HG03196 (cell line): ENCODE data around the gene TTC33.
A peak's percentile ranks its signal among the peaks of the same experiment; 100 is the strongest.

ENCODE experiments used
- ATAC-seq: cut with Tn5 transposase; IDR thresholded peaks from one replicate; pipeline ENCODE4 v1.9.1; 2021; ENCODE audit not compliant: unreplicated experiment

The TTC33 gene

DNA sequence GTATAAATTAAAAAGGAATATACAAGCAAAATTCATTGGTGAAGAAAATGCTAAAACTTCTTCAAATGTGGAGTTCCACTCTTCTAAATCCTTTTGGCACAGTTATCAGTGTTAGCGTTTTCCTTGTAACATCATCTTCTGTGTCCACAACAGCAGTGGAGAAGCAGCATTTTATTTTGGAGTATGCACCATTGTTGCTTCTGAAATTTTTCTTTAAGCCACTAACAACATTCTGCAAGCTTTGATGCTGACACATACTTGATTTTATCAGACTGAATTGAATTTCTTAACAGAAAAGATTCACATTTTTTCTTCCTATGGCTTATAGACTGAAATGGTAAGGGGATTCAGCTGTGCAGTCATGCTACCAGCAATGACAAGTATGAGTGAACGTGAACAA, 136.8 kb downstream of the TTC33 start:
- ATAC-seq, result no peak

DNA sequence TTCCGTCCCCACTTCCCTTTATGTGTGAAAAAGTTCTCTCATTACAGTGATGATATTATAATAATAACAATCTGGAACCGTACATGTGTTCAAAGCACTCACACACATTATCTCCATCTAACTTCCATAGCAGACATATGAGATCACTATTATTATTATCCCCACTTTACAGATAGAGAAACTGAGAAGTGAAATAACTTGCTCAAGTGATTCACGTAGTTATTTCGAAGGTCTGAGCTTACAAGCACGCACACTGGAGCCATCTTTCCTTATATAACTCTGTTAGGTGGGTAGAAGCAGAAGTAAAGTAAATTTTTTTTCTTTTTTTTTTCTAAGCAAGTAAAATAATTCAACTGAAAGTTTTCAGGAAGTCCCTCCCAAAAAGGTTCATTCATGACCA, 139.0 kb downstream of the TTC33 start:
- ATAC-seq, result no peak

DNA sequence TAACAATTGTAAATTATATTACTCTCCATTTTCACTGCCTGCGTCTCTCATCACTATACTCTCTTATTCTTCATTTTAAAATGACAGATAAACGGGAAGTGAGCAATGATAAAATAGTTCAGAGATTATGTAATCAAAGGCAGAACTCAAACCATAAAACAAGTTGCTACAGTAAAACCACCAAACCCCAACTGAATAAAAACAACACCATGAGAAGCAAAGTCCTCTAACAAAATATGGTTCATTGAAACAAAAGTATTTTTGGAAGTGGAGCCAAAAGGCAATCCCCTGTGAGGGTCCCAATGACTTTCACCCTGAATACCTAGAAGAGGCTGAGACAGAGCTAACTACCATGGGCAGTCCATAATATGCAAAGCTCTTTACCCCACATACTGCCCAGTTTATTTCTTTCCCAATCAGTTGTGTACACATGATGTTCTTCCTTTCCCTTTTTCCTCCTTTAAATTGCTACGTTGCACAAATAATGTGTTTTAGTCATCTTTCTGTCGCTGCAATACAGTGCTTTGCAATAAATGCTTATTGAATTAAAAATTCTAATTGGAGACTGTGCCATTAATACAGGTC, 140.1 kb downstream of the TTC33 start:
- ATAC-seq, result no peak

DNA sequence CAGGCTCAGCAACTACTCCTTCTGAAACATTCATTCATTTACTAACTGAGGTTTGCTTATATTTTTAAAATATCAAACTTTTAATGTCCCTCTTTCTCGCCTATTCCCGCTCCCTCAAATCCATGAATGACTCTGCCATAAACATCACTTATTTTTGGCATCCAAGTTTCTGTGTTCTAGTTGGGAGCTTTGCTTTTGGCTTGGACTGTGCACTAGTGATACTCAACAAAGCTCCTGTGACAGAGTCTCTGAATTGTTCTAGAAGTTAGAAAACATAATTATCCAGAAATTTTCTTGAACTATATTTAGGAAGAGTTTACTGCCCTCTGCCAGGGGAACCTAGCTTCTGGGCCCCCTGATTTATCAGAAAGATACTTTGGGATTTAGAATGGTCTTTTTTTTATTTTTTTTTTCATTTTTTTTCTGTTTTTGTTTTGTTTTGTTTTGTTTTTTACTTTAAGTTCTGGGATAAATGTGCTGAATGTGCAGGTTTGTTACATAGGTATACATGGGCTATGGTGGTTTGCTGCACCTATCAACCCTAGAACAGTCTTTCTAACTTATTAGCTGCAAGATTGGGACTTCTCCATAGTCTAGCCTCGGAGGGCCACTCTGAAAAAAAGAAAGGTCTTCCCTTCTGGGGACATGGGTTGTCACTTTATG, 140.7 kb downstream of the TTC33 start:
- ATAC-seq, result no peak

DNA sequence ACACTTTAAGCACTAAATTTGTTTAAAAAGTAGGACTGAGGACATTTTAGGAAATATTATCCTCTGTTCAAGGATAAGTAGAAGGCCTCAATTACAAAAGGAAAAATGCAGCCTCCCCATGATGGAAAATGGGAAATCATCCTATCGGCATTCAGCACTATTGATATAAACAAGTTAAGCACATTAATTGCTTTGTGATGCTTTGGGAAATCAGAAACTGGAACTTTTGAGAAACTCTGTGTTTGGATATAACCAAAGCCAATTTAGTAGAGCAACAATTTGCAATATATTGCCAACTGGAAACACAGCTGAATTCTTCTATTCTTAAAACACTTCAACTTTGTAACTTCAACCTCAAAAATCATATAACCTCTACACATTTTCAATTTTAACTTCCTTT, 141.3 kb downstream of the TTC33 start:
- ATAC-seq, result no peak

DNA sequence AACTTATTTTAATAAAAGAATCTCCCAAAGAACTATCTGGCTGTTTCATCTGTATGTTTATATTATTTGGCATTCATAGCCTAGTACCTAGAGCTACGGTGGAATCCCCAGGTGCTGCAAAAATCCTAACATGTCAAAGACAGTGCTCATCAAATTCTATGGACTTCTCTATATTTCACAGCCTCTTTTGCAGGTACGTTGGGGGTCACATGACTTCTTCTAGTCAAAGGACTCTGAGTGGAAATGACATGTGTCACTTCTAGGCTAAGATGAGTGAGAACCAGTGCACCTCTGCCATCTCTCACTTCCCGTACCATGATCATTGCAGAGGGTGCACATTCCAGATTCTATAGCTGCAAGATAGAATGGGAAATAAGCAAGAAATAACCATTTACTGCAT, 148.6 kb downstream of the TTC33 start:
- ATAC-seq, result no peak

DNA sequence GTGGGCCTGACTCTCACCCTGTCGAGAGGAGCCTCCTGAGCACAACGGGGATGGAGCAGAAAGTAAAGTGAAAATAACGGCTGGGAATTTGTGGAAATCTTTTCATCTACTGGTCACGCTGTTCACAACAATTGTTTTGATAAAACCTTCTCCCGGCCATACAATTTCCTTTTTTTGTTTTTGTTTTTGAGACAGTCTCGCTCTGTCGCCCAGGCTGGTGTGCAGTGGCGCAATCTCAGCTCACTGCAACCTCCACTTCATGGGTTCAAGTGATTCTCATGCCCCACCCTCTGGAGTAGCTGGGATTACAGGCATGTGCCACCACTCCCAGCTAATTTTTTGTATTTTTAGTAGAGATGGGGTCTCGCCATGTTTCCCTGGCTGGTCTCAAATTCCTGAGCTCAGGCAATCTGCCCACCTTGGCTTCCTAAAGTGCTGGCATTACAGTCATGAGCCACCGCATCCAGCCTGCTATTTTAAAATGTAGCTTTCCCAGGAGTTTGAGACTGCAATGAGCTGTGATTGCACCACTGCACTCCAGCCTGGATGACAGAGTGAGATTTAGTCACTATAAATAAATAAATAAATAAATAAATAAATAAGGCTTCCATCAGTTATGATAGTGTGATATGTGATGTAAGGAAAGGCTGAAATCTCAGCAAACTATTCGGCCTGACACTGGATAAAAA, 149.5 kb downstream of the TTC33 start:
- ATAC-seq, result no peak

DNA sequence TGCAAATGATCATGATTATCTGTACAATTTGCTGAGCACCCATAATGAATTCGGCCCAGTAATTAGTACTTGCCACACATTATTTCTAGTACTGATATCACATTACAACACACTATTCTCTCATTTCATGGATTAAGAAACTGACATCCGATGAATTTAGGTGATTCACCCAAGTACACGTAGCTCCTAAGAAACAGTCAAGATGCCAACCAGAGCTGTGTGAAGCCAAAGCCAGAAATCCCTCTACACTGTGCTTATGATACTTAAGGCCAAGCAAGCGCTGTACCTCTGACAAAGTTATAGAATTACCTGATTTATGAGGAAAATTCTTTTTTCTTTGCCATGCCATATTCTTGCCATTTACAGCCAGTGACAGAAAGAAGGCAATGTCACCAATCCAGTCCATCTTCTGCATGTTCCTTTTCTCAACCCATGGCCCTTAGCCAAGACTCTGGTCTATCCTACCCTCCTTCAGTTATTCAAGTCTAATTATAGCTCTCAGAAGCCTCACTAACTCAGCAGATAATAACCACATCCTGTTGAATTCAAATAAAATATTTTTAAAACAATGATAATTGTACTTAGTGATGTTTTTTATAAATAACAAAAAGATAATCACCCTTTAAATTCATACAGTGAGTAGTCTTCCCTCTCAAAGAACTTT, 150.3 kb downstream of the TTC33 start:
- no peak for ATAC-seq

DNA sequence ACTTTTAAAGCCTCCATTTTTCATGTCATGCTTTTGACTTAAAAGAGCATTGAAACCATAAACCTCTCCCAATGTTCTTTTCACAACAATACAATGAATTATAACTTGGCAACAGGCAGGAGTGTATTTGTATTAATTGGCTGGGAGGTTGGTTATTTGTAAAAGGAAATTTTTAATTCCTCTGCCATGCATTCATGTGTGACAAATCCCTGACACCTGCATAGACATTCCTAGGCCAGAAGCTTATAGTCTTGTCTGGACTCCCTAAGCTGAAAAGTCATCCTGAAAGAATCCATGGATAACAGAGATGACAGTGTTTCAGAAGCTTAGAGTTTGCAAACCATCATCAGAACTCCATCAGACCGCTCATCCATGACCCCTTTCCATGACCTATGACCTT, 152.4 kb downstream of the TTC33 start:
- no peak for ATAC-seq

DNA sequence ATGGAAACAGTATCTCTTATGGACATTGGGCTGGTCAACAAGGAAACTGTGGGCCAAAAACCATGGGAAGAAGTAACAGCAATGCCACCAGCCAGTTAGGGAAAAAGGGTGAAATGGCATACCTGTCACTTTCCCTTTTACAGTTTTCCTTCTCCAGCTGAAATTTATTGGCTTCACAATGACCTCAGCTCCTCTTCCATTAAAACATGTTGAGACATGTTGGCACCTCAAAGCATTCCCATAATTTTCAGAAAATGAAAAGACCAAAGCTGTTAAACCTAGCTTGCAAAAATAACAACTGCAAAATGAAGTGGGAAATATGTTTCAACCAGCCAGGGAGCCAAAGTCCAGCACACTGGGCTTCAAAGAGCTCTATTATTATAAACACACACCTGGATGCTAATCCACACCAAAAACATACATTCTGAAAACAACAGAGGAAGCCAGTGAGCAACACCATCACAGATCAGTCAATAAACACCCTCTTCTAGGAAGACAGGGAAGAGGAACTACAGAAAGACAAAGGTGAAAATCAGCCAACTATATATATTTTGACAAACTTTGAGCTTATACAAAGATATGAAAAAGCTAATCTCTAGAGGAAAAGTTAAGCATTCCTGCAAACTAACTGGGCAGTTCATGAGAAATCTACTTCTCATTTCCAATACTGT, 154.4 kb downstream of the TTC33 start:
- no peak for ATAC-seq

DNA sequence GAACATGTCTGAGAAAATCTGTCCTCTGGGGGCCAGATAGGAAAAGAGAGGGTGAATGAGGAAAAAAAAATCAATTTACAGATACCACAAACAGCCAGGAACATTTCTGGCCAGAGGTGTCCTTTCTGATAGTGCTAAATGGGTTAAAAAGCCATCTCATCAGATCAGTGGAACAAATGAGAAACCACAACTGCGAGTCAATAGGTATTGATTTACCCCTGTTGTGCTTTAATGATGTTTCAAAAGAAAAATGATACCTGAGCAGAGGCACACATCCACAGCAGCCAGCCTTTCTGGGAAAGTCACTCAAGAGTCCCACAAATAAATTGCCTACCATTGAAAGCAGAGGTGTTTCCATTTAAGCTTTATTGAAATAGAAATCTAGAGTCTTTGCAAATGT, 155.4 kb downstream of the TTC33 start:
- ATAC-seq, result no peak

DNA sequence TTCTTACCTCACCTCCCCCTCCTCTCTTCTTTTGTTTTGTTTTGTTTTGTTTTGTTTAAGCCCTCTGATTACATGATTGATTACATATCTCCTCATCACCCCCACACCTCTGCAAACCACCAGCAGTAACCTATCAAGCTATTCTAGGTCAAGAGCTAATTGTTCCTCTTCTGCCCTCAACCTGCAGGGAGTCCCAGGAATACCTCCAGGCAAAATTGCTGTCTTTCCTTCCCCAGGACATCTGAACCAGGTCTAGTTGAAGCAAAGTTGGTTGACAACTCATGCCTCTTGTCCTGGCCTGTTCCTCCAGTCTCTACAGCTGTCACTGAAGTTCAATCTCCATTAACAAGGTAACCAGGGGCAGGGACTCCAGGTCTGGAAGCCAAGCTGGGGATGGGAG, 156.1 kb downstream of the TTC33 start:
- no peak for ATAC-seq

DNA sequence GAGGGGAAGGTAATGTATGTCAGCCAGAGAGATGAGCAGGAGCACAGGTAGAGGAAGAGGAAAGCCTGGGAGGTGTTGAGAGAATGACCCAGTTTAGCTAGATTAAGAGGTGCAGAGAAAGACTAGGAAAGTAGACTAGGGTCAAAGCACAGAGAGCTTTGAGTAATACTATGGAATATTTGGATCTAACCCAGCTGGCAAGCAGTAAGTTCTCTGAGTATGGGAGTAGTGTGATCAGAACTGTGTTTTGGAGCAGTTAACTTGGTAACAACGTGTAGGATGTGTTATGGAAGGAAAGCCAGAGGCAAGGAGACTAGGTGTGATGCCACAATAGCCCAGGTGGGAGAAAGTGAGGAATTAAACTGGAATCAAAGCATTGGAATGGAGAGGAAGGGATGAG, 160.9 kb downstream of the TTC33 start:
- ATAC-seq, result no peak

DNA sequence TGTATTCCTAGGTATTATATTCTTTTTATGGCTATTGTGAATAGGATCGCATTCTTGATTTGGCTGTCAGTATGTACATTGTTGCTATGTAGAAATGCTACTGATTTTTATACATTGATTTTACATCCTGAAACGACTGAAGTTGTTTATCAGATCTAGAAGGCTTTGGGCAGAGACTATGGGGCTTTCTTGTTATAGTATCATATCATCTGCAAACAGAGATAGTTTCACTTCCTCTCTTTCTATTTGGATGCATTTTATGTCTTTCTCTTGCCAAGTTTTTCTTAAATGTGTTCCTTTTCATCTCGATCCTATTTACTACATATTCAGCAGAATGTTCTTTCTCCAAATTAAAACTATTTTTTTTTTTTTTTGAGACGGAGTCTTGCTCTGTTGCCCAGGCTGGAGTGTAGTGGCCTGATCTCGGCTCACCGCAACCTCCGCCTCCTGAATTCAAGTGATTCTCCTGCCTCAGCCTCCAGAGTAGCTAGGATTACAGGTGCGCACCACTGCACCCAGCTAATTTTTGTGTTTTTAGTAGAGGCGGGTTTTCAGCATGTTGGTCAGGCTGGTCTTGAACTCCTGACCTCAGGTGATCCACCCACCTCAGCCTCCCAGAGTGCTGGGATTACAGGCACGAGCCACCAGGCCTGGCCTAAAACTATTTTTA, 163.9 kb downstream of the TTC33 start:
- ATAC-seq, result peak; percentile 84

DNA sequence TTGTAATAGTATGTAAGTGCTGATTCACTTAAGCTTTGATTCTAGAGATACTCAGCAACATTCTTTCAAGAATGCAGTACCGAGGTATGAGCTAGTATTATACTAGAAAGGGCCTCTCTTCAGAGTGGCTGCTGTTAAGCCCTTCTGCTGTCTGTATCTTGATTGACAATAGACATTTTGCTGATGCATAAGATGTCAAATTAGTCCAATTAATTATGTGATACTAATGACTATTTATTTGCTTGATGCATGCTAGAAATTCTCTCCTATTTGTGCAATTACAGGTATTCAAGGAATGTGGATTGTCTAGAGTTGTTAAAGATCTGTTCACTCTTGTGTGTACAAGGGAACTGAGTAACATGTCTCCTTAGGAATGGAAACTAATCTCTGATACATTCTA, 168.4 kb downstream of the TTC33 start:
- ATAC-seq, result no peak

DNA sequence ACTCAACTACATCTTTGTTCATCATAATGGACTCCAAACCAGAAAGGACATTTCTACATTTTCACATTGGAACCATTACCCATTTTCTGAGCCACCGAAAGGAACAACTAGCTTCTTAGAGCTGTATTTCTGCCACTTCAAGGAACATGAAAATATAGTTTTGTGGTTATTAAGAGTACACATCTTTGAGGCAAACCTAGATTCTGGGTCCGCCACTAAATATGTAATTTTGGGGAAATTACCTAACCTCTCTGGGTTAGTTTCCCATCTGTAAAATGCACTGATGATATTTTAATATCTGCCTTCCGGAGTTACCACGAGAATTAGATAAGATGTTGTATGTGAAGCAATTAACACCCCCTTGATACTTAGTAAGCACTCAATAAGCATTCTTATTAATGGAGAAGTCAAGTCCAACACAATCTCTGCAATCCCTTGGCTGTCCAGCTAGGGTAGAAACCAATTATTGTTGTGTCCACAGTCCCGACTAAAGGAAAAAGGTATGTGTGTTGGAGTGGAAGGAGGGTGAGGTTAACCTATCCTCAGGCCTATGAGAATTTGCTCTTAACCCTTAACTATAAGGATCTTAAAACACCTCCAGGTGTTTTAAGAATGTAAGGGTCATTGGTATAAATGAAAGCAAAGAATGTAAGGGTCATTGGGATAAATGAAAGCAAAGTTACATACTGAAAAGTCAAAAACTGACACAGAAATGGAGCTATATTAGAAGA, 170.1 kb downstream of the TTC33 start:
- ATAC-seq, result no peak

DNA sequence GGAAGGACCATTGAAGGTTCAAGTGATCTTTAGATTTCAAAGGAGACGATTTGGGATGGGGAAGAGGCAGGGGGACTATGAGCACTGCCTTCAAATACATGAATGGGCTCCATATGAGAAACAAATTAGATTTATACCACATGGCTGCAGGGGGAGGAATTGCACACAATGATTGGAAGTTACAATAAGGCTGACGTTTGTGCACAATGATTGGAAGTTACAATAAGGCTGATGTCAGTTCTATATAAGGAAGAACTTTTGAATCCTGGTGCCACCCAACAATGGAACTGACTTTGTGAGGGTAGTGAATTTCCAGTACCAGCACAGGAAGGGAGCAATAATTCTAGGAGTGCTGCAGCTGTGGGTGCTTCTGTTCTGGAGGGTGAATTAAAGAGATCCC, 171.7 kb downstream of the TTC33 start:
- ATAC-seq, result no peak

DNA sequence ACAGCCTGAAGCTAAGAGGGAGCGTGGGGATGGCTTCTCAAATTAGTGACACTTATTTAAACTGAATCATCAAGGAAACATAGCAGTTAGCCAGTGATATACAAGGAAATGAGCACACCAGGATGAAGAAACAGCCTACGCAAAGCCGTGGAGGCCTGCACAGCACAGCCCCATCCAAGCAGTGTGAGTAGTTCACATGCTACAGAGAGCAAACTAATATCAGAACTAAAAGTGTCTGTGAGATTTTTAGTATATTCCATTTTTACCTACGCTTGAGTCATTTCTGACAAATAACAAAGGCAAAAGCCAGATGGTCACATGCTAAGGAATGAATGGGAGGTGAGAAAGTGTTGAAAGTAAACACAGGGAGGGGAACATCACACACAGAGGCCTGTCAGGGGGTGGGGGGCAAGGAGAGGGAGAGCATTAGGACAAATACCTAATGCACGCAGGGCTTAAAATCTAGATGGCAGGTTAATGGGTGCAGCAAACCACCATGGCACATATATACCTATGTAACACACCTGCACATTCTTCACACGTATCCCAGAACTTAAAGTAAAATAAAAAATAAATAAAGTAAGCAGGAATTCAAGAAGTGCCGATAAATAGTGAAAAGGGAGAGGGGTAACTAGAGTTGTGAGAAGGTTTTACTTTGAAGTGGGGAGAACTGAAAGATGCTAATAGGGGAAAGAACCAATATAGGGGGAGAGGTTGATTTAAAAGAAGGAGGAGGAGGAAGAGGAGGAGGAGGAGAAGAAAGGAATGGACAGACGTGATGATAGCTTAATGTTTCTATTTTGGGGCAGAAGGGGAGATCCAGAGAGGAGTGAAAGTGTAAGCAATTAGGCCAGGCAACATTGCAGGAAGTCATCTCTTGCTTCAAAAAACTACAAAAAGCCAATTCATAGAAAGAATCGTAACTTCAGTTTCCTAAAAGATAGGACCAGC, 177.0 kb downstream of the TTC33 start:
- ATAC-seq, result peak; percentile 92

DNA sequence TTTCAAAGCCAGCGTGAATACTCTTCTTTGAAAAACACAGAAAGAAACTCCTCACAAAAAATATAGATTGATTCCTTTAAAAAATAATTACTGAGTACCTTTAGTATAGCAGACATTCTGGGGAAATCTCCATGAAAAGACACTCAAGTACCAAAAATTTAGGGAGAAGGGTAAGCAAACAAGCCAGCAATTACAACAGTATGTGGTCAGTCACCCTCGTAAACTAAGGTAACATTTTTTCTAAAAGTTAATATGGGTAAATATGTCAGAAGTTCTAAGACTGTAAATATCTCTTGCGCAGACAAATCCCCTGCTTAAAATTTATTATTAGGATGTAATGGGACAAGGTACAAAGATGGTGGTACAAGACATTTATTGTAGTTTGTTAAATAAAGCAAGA, 178.0 kb downstream of the TTC33 start:
- ATAC-seq, result no peak
